Osteocyte (in vitro differentiated cells): ENCODE measurements around the gene TH. TPM values are rescaled to one million over a fixed set of nuclear protein-coding genes. Genes with fewer than 3 reads are reported as not detected.

Source experiments
- DNase-seq: peaks from one replicate; pipeline ENCODE4 v3.0.0; 2021; ENCODE audit warnings: mixed read lengths; ENCODE audit not compliant: unreplicated experiment; ENCODE audit errors: extremely low spot score
- H3K27ac Mint-ChIP-seq: one replicate; pipeline ENCODE4 v1.8.0; 2021; ENCODE audit warnings: mild to moderate bottlenecking, mixed read lengths; ENCODE audit not compliant: unreplicated experiment
- H3K27me3 Mint-ChIP-seq: one replicate; pipeline ENCODE4 v1.8.0; 2021; ENCODE audit warnings: mixed read lengths; ENCODE audit not compliant: unreplicated experiment
- H3K36me3 Mint-ChIP-seq: one replicate; pipeline ENCODE4 v1.8.0; 2021; ENCODE audit warnings: mixed read lengths; ENCODE audit not compliant: unreplicated experiment
- H3K4me1 Mint-ChIP-seq: one replicate; pipeline ENCODE4 v1.8.0; 2021; ENCODE audit warnings: mixed read lengths; ENCODE audit not compliant: unreplicated experiment
- H3K4me3 Mint-ChIP-seq: one replicate; pipeline ENCODE4 v1.8.0; 2021; ENCODE audit warnings: mild to moderate bottlenecking, moderate library complexity, mixed read lengths; ENCODE audit not compliant: unreplicated experiment
- H3K9me3 Mint-ChIP-seq: one replicate; pipeline ENCODE4 v1.8.0; 2021; ENCODE audit warnings: mixed read lengths; ENCODE audit not compliant: unreplicated experiment
- total RNA-seq: library from RNA; stranded (reverse); gene quantifications from 2 replicates; pipeline ENCODE4 v1.2.1, GENCODE V29; 2021
- TF ChIP-seq, protein P1 (sequence below): fragments of 200-600 bp; sonication (generic); IDR thresholded peaks from 2 replicates; pipeline ENCODE4 v1.5.0; 2021; ENCODE audit warnings: antibody characterized with exemption, mild to moderate bottlenecking, moderate library complexity

The TH gene
- total RNA-seq, 1 donor from 2014 or later, result 0.75 TPM

DNA sequence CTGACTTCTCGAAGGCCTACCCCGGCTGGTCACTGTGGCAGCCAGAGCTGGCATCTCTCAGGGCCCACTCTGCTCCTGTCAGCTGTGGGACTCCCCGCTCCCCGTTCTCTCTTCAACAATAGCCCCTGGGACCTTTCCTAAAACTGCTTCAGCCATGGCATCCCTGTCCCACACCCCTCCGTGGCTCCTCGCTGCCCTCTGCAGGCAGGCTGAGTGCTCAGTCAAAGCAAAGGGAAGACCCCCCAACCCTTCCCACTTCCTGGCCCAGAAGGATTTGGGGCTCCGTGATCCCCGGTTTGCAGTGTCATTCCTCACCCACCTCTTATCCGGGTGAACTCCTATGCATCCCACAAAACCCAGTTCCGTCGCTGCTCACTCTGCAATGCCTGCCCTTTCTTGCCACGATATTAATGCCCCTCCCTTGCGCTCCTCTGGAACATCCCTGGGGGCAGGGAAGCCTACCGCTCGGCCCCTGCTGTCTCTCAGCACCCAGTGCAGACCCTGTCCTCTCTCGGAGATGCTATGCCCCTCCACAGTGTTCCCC, 1.6 kb upstream of the TH start:
- H3K36me3 Mint-ChIP-seq, result no peaks in the 10 kb centered on the region
- H3K4me3 Mint-ChIP-seq, result no peak overlapping the region
- TF ChIP-seq, protein P1, sequence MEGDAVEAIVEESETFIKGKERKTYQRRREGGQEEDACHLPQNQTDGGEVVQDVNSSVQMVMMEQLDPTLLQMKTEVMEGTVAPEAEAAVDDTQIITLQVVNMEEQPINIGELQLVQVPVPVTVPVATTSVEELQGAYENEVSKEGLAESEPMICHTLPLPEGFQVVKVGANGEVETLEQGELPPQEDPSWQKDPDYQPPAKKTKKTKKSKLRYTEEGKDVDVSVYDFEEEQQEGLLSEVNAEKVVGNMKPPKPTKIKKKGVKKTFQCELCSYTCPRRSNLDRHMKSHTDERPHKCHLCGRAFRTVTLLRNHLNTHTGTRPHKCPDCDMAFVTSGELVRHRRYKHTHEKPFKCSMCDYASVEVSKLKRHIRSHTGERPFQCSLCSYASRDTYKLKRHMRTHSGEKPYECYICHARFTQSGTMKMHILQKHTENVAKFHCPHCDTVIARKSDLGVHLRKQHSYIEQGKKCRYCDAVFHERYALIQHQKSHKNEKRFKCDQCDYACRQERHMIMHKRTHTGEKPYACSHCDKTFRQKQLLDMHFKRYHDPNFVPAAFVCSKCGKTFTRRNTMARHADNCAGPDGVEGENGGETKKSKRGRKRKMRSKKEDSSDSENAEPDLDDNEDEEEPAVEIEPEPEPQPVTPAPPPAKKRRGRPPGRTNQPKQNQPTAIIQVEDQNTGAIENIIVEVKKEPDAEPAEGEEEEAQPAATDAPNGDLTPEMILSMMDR, result peak; percentile 55
- no peaks in the 10 kb centered on the region for H3K27me3 Mint-ChIP-seq
- H3K4me1 Mint-ChIP-seq, result peaks cover 2% of the 10 kb centered on the region
- H3K27ac Mint-ChIP-seq, result no peak overlapping the region
- no peaks in the 10 kb centered on the region for H3K9me3 Mint-ChIP-seq
- DNase-seq, result no peak

DNA sequence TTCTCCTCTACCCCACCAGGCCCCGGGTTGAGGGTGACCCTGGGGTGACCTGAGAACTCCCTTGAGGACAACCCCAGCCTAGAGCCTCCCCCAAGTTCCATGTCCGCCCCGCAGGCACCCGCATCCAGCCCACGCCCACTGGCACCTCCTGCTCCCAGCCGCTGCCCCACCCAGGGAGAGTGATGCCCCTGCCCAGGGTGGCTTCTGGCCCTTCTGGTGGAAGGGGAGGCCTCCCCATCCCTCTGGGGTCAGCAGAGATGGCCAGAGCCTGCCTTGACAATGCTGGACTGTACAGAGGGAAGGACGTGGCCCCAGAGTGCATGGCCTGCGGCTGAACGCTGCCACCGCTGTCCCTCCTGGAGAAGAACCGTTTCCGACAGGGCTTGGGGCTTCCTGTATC, 1.1 kb upstream of the TH start:
- Mint-ChIP-seq H3K4me1 (peaks cover 2% of the 10 kb centered on the region), H3K36me3 (no peaks in the 10 kb centered on the region), H3K27me3 (no peaks in the 10 kb centered on the region), H3K27ac (no peak overlapping the region), H3K9me3 (no peaks in the 10 kb centered on the region), H3K4me3 (no peak overlapping the region)
- no peak for DNase-seq
- TF ChIP-seq, protein P1, result no peak

DNA sequence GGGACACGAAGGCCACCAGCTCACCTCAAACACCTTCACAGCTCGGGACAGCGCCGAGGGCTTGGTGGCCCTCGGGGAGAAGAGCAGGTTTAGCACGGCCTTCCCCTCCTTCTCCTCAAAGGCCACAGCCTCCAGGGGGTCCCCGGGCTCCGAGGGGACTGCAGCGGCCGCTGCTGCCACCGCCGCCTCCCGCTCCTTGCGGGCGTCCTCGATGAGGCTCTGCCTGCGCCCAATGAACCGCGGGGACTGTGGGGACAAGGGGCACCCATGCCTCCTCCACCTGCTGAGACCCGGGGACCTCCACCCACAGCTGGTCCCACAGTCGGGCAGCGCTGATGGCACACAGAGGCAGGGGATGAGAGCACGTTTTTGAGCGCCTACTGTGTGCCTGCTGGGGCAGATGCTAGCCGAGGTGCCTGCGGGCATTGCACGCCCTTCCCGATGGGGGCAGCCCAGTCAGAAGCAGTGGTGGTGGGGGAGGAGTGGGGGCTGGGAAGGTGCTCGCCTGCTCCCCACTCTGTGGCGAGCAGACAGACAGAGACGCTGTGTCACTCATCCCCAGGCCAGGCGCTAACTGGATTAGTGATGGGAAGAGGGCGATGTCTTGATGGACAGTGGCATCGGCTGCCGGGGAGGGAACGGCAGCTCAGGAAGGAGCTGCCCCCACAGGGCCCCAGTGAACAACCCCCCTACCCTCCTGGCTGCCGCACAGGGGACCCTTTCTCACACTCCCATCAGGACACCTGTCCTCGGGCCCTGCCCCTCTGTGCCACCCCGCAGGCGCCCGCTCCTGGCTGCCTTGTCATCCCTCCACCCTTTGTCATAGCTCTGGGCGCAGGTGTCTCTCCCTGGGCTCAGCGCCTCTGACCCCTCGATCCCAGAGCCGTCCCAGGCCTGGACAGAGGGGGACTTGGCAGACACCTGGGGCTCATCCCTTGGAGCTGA, 1.7 kb downstream of the TH start:
- TF ChIP-seq, protein P1, result no peak
- H3K27ac Mint-ChIP-seq, result no peak overlapping the region
- H3K4me1 Mint-ChIP-seq, result no peaks in the 10 kb centered on the region
- DNase-seq, result no peak
- H3K27me3 Mint-ChIP-seq, result no peaks in the 10 kb centered on the region
- no peaks in the 10 kb centered on the region for H3K9me3 Mint-ChIP-seq
- no peak overlapping the region for H3K4me3 Mint-ChIP-seq
- no peaks in the 10 kb centered on the region for H3K36me3 Mint-ChIP-seq

DNA sequence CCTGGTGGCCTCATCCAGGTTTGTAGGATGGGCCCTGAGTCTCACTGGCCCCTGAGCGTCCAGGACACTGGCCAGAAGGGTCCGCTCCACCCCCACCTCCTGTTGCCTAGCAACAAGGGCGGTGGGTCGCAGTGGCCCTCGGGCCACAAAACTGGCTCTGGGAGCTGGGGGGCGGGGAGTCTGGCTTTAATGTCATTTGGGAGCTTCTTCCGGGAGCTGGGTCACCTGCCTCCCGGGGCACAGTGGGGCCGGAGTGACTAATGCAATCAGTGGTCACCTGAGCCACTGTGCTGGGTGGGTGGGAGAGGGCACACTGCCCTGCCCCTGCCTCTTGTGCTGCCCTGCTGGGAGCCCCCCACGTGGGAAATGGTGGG, 2.6 kb downstream of the TH start:
- H3K27ac Mint-ChIP-seq, result no peak overlapping the region
- TF ChIP-seq, protein P1, result no peak
- no peaks in the 10 kb centered on the region for H3K36me3 Mint-ChIP-seq
- no peak for DNase-seq
- no peaks in the 10 kb centered on the region for H3K9me3 Mint-ChIP-seq
- H3K4me1 Mint-ChIP-seq, result no peaks in the 10 kb centered on the region
- H3K4me3 Mint-ChIP-seq, result no peak overlapping the region
- H3K27me3 Mint-ChIP-seq, result no peaks in the 10 kb centered on the region

DNA sequence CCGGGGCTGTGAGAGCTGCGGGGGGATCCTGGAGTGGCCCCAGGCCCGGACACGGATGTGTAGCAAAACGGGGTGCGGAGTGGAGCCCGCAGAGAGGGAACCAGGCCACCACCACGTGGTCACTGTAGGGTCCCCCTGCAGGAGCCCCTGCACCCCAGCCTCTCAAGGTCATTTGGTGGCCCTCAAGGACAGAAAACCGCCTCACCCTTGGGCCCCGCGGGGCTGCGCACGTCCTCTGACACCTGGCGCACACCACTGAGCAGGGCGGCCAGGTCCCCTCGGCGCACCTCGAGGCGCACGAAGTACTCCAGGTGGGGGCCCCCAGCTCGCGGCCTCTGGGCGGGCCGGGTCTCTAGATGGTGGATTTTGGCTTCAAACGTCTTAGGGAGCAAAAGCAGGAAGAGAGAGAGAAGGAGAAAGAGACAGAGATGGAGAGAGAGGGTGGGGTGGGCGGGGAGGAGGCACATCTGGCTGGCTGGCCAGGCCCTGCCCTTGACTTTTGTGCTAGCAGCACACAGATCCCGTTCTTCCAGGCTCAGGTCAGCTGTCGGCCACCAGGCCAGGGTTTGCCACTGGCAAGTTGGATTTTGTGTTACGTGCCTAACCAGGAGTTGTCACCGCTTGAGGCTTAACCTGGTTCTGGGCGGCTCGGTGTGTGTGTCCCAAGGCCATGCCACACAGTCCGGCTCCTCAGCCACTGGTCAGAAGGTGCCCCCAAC, 3.2 kb downstream of the TH start:
- DNase-seq, result no peak
- Mint-ChIP-seq H3K4me1 (no peaks in the 10 kb centered on the region), H3K9me3 (no peaks in the 10 kb centered on the region), H3K27me3 (no peaks in the 10 kb centered on the region), H3K27ac (no peak overlapping the region), H3K4me3 (no peak overlapping the region), H3K36me3 (no peaks in the 10 kb centered on the region)
- TF ChIP-seq, protein P1, result no peak
